Caco-2 (cell line): ENCODE measurements around the gene MYO10. TPM values are rescaled to one million over a fixed set of nuclear protein-coding genes. Genes with fewer than 3 reads are reported as not detected.
A peak's percentile ranks its signal among the peaks of the same experiment; 100 is the strongest.

Experiments
- BruUV-seq: library from RNA; stranded (reverse); fragments of 400-500 nt; replicated peaks from 2 replicates; lab custom pipeline; 2021; lab: Mats Ljungman, UMichigan
- CTCF ChIA-PET: fragments of 300-600 bp; sonication (Branson Sonifier 250); formaldehyde crosslinking; loops from one replicate; lab custom pipeline; 2022; ENCODE audit warnings: antibody characterized with exemption; lab: Charles Lee
- POLR2A ChIA-PET: fragments of 300-600 bp; sonication (Branson Sonifier 250); formaldehyde crosslinking; loops from one replicate; lab custom pipeline; 2022; ENCODE audit warnings: antibody characterized with exemption; lab: Charles Lee
- DNase-seq, 2 experiments: peaks; one replicate each; pipeline versions ENCODE4 v3.0.0 to v3.0.0-alpha.2; 2020 to 2022
- H3K27me3 ChIP-seq: replicated peaks from 2 replicates; pipeline ENCODE4 v1.6.0; 2011; ENCODE audit warnings: low read length; ENCODE audit not compliant: control insufficient read depth, insufficient read depth
- H3K36me3 ChIP-seq: 2 replicates; pipeline ENCODE4 v1.5.1; 2011; ENCODE audit warnings: low read length; ENCODE audit not compliant: control insufficient read depth, insufficient read depth
- H3K4me1 ChIP-seq: fragments of 250-450 bp; sonication (Bioruptor Pico); 2 replicates; pipeline ENCODE4 v1.5.1; 2020; ENCODE audit warnings: mild to moderate bottlenecking
- H3K4me3 ChIP-seq: 2 replicates; pipeline ENCODE4 v1.5.1; 2011; ENCODE audit warnings: low read depth, mild to moderate bottlenecking, control low read depth, low read length
- H3K9me3 ChIP-seq: fragments of 250-450 bp; sonication (Bioruptor Pico); 2 replicates; pipeline ENCODE4 v1.5.1; 2020; ENCODE audit warnings: mild to moderate bottlenecking, moderate library complexity
- H3K27ac Mint-ChIP-seq: one replicate; pipeline ENCODE4 v1.8.0; 2022; ENCODE audit warnings: mixed read lengths; ENCODE audit not compliant: unreplicated experiment
- H3K27me3 Mint-ChIP-seq: one replicate; pipeline ENCODE4 v1.8.0; 2022; ENCODE audit warnings: mixed read lengths; ENCODE audit not compliant: insufficient read depth, unreplicated experiment
- H3K36me3 Mint-ChIP-seq: one replicate; pipeline ENCODE4 v1.8.0; 2022; ENCODE audit warnings: mild to moderate bottlenecking, mixed read lengths; ENCODE audit not compliant: insufficient read depth, unreplicated experiment
- H3K4me1 Mint-ChIP-seq: one replicate; pipeline ENCODE4 v1.8.0; 2022; ENCODE audit warnings: low read depth, mixed read lengths; ENCODE audit not compliant: unreplicated experiment
- H3K4me3 Mint-ChIP-seq: one replicate; pipeline ENCODE4 v1.8.0; 2022; ENCODE audit warnings: mild to moderate bottlenecking, moderate library complexity, mixed read lengths; ENCODE audit not compliant: unreplicated experiment
- H3K9me3 Mint-ChIP-seq: one replicate; pipeline ENCODE4 v1.8.0; 2022; ENCODE audit warnings: mixed read lengths; ENCODE audit not compliant: unreplicated experiment
- CTCF ChIP-seq, 2 experiments: fragments of 200-600 bp in 1 of 2; IDR thresholded peaks; 1 replicate in 1 of 2; 2 replicates in 1 of 2; pipeline versions ENCODE4 v1.5.1 to v1.8.0; 2011 to 2022; ENCODE audit warnings: antibody characterized with exemption in 1 of 2, control low read depth in 1 of 2, inconsistent platforms in 1 of 2, low read depth in 1 of 2, low read length in 1 of 2, mild to moderate bottlenecking in 1 of 2, moderate library complexity in 1 of 2; ENCODE audit not compliant: insufficient read depth in 1 of 2, severe bottlenecking in 1 of 2, unreplicated experiment in 1 of 2
- intact Hi-C: fragments of 100-400 bp; cut with micrococcal nuclease; formaldehyde crosslinking; loops from one replicate; pipeline ENCODE4 v1.10.0; 2022; ENCODE audit not compliant: unreplicated experiment
- total RNA-seq: library from RNA; stranded (reverse); gene quantifications from 2 replicates; pipeline ENCODE4 v1.2.3, GENCODE V29; 2022

MYO10 gene
- total RNA-seq, 1 experiment from 2014 or later = 67.6 TPM

DNA sequence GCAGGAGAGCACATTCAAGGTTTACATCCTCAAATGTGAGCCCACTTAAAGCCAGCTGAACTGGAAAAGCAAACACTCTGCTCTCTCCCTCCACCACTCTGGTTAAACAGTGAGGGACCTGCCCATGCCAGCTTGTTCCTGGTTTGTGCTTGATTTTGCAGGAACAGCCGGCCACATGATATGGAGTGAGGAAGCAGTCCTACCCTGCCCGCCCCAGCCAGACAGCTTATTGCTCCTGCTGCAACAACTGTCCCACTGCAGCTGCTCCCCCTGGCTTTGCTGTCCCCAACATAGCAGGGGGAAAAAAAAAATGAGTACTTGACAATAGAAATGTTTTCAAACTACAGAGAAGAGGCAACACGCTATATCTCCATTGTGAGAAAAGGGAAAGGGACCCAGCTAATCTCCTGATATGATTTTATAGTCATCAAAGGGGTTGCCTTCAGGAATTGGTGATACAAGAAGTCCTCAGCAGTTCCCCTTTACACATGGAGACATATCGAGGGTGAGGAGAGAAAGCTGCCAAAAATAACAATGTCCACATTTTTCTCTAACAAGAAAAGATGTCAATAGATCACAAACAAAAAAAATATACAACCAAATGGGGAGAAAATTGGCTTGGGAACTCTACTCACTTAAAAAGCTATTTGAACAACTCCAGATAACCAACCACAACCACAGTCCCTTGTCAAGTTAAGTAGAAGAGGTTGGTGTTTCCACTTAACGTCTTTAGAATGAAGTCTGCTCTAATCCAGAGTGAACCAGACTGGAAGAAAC, 4.6 kb downstream of the MYO10 start:
- Mint-ChIP-seq H3K36me3 (peaks cover 22% of the 10 kb centered on the region), H3K27ac (peak overlapping the region; percentile 11)

GRCh38 chr5:16930496-16930895, 5.6 kb downstream of the MYO10 start:
- ChIA-PET POLR2A (no interaction called here), CTCF (interaction anchor here (0.5 kb wide), 1 partner anchor 12 kb away, joined by 7 read pairs; no protein-coding TSS in a partner anchor)
- no TSS peak for BruUV-seq
- no peak for DNase-seq
- Mint-ChIP-seq H3K4me3 (no peak overlapping the region), H3K36me3 (peaks cover 12% of the 10 kb centered on the region), H3K9me3 (no peaks in the 10 kb centered on the region), H3K27me3 (no peaks in the 10 kb centered on the region), H3K4me1 (peaks cover 30% of the 10 kb centered on the region), H3K27ac (peak overlapping the region; percentile 40)
- Histone ChIP-seq H3K4me1 (peaks cover 22% of the 10 kb centered on the region), H3K9me3 (no peaks in the 10 kb centered on the region), H3K4me3 (no peak overlapping the region), H3K36me3 (no peaks in the 10 kb centered on the region), H3K27me3 (no peaks in the 10 kb centered on the region)
- TF ChIP-seq CTCF (IDR thresholded peaks at IDR 0.05; ENCODE audit: insufficient read depth in 1 of 2, low read depth in 1 of 2, low read length in 1 of 2, severe bottlenecking in 1 of 2, unreplicated experiment in 1 of 2) = no peak
- intact Hi-C loops = no loop called here

More for the DNA sequence above, 4.6 kb downstream of the MYO10 start:
- no peaks in the 10 kb centered on the region for H3K27me3 ChIP-seq
- Mint-ChIP-seq H3K9me3 (no peaks in the 10 kb centered on the region), H3K4me1 (peaks cover 30% of the 10 kb centered on the region), H3K4me3 (no peak overlapping the region), H3K27me3 (no peaks in the 10 kb centered on the region)
- intact Hi-C loops = no loop called here
- H3K9me3 ChIP-seq = no peaks in the 10 kb centered on the region
- H3K4me1 ChIP-seq = peaks cover 22% of the 10 kb centered on the region
- BruUV-seq = no TSS peak
- no peak overlapping the region for H3K4me3 ChIP-seq
- H3K36me3 ChIP-seq = no peaks in the 10 kb centered on the region
- CTCF ChIA-PET = interaction anchor here (0.6 kb wide), 1 partner anchor 20 kb away, joined by 13 read pairs; no protein-coding TSS in a partner anchor
- POLR2A ChIA-PET = no interaction called here
- TF ChIP-seq CTCF (IDR thresholded peaks at IDR 0.05; ENCODE audit: insufficient read depth in 1 of 2, low read depth in 1 of 2, low read length in 1 of 2, severe bottlenecking in 1 of 2, unreplicated experiment in 1 of 2) = peak in 1 of 2 experiments; percentile 8
- DNase-seq = no peak

- no peaks in the 10 kb centered on the region for H3K27me3 Mint-ChIP-seq
- H3K27ac Mint-ChIP-seq = peak overlapping the region; percentile 40
- H3K4me1 Mint-ChIP-seq = peaks cover 30% of the 10 kb centered on the region
- Histone ChIP-seq H3K9me3 (no peaks in the 10 kb centered on the region), H3K4me3 (no peak overlapping the region), H3K4me1 (peaks cover 22% of the 10 kb centered on the region), H3K36me3 (no peaks in the 10 kb centered on the region), H3K27me3 (no peaks in the 10 kb centered on the region)
- CTCF ChIA-PET = interaction anchor here (0.5 to 0.6 kb wide), 2 partner anchors 12 to 49 kb away, joined by 3 to 7 read pairs; no protein-coding TSS in a partner anchor
- intact Hi-C loops = no loop called here
- H3K36me3 Mint-ChIP-seq = peaks cover 12% of the 10 kb centered on the region
- H3K4me3 Mint-ChIP-seq = no peak overlapping the region
- no peaks in the 10 kb centered on the region for H3K9me3 Mint-ChIP-seq
- DNase-seq = no peak
- POLR2A ChIA-PET = no interaction called here
- no peak for TF ChIP-seq CTCF (IDR thresholded peaks at IDR 0.05; ENCODE audit: insufficient read depth in 1 of 2, low read depth in 1 of 2, low read length in 1 of 2, severe bottlenecking in 1 of 2, unreplicated experiment in 1 of 2)
- no TSS peak for BruUV-seq
These were observed 6.3 kb downstream of the MYO10 start for GRCh38 chr5:16929831-16930230.
